ENCODE data around the gene TUBB. TPM values are rescaled to one million over a fixed set of nuclear protein-coding genes. Genes with fewer than 3 reads are reported as not detected.

Gene TUBB
- total and polyA plus RNA-seq, 9 of the 15 experiments (the other 6 are each of a cell fraction or from before 2014, with no cell fraction given) = 971 to 2,870 (median 1,478) TPM

DNA sequence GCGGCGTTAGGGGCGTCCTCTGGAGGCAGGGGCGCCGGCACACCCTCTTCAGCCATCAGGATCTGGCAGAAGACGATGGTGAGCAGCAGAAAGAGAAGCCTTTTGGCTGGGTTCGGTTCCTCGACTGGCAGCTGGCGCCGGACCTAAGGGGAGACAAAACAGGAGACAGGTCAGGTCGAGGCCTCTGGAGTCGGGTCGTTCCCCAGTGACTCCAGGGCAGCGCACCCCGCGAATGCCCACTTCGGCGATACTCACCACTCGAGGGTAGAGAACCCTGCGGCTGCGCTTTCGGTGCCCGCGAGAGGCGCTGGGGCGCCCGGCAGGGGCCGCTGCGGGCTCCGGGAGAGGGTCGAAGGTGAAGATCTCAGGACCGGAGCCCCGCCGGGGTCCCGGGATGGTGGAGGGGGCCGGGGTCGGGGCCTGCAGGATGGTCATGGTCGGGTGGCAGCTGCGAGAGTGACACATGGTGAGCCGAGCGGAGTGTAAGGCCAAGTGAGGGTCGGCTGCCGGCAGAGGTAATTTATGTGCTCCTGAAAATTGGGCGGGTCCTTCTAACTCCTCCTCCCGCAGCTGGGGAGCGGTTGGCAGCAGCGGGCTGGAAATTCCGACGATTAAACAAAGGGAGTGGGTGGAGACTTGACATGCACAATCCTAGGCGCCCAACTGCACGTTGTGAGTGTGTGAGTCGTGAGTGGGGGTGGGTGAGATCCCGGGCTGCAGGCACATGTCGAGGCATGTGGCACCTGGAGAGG, 24.1 kb downstream of the TUBB start, which contains the start of gene IER3 (continued):
- 0 out of 2 replicates have a peak, but pooled peaks have one; percentile 41 for TF ChIP-seq BCL6 (CRISPR knock-in tag; IDR thresholded peaks at IDR 0.05)
- no peak for TF ChIP-seq ZC3H11A (IDR thresholded peaks at IDR 0.05; ENCODE audit: low read depth, low read length)
- TF ChIP-seq, protein P1, sequence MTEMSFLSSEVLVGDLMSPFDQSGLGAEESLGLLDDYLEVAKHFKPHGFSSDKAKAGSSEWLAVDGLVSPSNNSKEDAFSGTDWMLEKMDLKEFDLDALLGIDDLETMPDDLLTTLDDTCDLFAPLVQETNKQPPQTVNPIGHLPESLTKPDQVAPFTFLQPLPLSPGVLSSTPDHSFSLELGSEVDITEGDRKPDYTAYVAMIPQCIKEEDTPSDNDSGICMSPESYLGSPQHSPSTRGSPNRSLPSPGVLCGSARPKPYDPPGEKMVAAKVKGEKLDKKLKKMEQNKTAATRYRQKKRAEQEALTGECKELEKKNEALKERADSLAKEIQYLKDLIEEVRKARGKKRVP (CRISPR knock-in tag; IDR thresholded peaks at IDR 0.05) = no peak; the same call in 1 of the 2 replicates
- peak; percentile 57; the same call in 1 of the 2 replicates for TF ChIP-seq ATF7 (IDR thresholded peaks at IDR 0.05)
- TF ChIP-seq MCM2 (IDR thresholded peaks at IDR 0.05; ENCODE audit: low read depth) = no peak
- peak; percentile 67 for TF ChIP-seq CXXC5 (CRISPR knock-in tag; IDR thresholded peaks at IDR 0.05)
- TF ChIP-seq ZNF695 (CRISPR knock-in tag; IDR thresholded peaks at IDR 0.05) = no peak
- peak; percentile 43 for TF ChIP-seq RNF2 (IDR thresholded peaks at IDR 0.05)
- TF ChIP-seq MECOM (CRISPR knock-in tag; IDR thresholded peaks at IDR 0.05) = no peak
- TF ChIP-seq ZNF830 (CRISPR knock-in tag; IDR thresholded peaks at IDR 0.05) = no peak
- no peak for TF ChIP-seq ATF2 (CRISPR knock-in tag; IDR thresholded peaks at IDR 0.05)
- TF ChIP-seq, protein P2, sequence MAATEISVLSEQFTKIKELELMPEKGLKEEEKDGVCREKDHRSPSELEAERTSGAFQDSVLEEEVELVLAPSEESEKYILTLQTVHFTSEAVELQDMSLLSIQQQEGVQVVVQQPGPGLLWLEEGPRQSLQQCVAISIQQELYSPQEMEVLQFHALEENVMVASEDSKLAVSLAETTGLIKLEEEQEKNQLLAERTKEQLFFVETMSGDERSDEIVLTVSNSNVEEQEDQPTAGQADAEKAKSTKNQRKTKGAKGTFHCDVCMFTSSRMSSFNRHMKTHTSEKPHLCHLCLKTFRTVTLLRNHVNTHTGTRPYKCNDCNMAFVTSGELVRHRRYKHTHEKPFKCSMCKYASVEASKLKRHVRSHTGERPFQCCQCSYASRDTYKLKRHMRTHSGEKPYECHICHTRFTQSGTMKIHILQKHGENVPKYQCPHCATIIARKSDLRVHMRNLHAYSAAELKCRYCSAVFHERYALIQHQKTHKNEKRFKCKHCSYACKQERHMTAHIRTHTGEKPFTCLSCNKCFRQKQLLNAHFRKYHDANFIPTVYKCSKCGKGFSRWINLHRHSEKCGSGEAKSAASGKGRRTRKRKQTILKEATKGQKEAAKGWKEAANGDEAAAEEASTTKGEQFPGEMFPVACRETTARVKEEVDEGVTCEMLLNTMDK (IDR thresholded peaks at IDR 0.05; ENCODE audit: borderline replicate concordance, insufficient read depth, low read depth, low read length, poor library complexity, severe bottlenecking) = peak; percentile 91
- TF ChIP-seq ETV1 (tag; conservative IDR thresholded peaks at IDR 0.05; ENCODE audit: low read depth) = no peak
- TF ChIP-seq RBM22 (IDR thresholded peaks at IDR 0.05; ENCODE audit: low read depth, low read length, poor library complexity, severe bottlenecking) = peak; percentile 85
- TF ChIP-seq HCFC1 (IDR thresholded peaks at IDR 0.05; ENCODE audit: low read depth, low read length) = no peak
- 0 out of 2 replicates have a peak, but pooled peaks have one; percentile 31 for TF ChIP-seq MTA2 (IDR thresholded peaks at IDR 0.05; ENCODE audit: low read depth)
- TF ChIP-seq HOXB6 (CRISPR knock-in tag; IDR thresholded peaks at IDR 0.05; ENCODE audit: borderline replicate concordance) = no peak
- TF ChIP-seq ESRRB (CRISPR knock-in tag; IDR thresholded peaks at IDR 0.05; ENCODE audit: borderline replicate concordance) = no peak
- no peak for TF ChIP-seq HMGXB4 (CRISPR knock-in tag; IDR thresholded peaks at IDR 0.05)

All from K562 (cell line).